Astrocyte of the spinal cord (primary cell): ENCODE measurements around the gene NR2F1.

ENCODE experiments used
- DNase-seq: peaks from one replicate; pipeline ENCODE4 v3.0.0; 2011; ENCODE audit warnings: low read depth, low spot score
- H3K4me3 ChIP-seq: 2 replicates; pipeline ENCODE4 v1.5.1; 2011; ENCODE audit warnings: low read depth, mild to moderate bottlenecking, low read length, moderate library complexity
- in situ Hi-C: cut with HindIII; loops from 2 replicates; pipeline ENCODE4 v1.10.0; 2017; ENCODE audit warnings: low sequenced_read_pairs
- TF ChIP-seq, protein P1 (sequence below): IDR thresholded peaks from 2 replicates; pipeline ENCODE4 v1.5.1; 2012; ENCODE audit warnings: low read depth, mild to moderate bottlenecking, low read length, inconsistent platforms

Gene NR2F1

GRCh38 chr5:93611976-93612854 is 29.2 kb downstream of the NR2F1 start:
- peak overlapping the region; percentile 23 for H3K4me3 ChIP-seq

GRCh38 chr5:93612855-93613243 is 29.8 kb downstream of the NR2F1 start:
- in situ Hi-C loops, result no loop called here
- peak; percentile 38 for DNase-seq
- TF ChIP-seq, protein P1, sequence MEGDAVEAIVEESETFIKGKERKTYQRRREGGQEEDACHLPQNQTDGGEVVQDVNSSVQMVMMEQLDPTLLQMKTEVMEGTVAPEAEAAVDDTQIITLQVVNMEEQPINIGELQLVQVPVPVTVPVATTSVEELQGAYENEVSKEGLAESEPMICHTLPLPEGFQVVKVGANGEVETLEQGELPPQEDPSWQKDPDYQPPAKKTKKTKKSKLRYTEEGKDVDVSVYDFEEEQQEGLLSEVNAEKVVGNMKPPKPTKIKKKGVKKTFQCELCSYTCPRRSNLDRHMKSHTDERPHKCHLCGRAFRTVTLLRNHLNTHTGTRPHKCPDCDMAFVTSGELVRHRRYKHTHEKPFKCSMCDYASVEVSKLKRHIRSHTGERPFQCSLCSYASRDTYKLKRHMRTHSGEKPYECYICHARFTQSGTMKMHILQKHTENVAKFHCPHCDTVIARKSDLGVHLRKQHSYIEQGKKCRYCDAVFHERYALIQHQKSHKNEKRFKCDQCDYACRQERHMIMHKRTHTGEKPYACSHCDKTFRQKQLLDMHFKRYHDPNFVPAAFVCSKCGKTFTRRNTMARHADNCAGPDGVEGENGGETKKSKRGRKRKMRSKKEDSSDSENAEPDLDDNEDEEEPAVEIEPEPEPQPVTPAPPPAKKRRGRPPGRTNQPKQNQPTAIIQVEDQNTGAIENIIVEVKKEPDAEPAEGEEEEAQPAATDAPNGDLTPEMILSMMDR, result no peak
- no peak overlapping the region for H3K4me3 ChIP-seq

More at GRCh38 chr5:93611976-93612854, 29.2 kb downstream of the NR2F1 start:
- TF ChIP-seq, protein P1, result no peak
- in situ Hi-C loops, result no loop called here
- DNase-seq, result peak; percentile 63

- TF ChIP-seq, protein P1, result no peak
- no peak for DNase-seq
- in situ Hi-C loops, result no loop called here
- no peak overlapping the region for H3K4me3 ChIP-seq
Observed at GRCh38 chr5:93616538-93617174, 33.6 kb downstream of the NR2F1 start.

DNA sequence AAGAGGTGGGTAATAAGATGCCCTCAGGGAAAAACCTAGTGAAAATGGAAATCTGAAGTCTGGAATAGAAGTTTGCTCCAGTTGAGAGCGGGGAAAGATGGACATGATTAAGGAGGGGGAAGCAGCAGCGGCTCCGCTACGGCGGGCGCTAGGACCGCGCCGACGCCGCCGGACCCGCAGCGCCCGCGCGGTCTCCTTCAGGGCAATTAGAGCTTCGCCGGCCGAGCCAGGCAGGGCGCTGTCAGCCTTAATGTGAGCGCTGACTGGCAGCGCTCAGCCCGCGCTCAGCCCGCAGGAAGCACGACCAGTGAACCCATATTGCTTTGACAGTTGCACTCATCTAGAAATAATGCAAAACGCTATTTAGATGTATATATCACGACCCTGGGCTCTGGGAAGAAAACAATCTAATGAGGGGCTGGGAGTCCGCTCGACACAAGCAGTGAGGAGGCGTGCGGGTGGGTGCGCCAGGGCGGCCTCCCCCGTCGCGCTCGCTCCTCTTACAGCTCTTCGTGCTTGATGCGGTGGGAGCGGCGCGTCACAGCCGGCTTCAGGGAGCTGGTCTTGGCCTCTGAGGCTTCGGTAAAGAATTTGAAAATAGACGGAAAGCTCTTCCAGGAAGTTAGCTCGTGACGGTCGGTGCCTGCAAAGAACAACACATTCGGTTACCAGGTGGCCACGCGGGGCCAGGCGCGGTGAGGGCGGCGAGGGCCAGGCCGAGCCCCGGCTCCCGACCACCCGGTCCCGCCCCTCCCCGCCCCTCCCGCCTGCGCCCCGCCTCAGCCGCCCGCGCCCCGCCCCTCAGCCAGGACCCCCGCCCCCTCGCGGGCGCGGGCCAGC is 37.7 kb downstream of the NR2F1 start:
- TF ChIP-seq, protein P1, result no peak
- peak; percentile 76 for DNase-seq
- in situ Hi-C loops, result no loop called here
- H3K4me3 ChIP-seq, result peak overlapping the region; percentile 62

DNA sequence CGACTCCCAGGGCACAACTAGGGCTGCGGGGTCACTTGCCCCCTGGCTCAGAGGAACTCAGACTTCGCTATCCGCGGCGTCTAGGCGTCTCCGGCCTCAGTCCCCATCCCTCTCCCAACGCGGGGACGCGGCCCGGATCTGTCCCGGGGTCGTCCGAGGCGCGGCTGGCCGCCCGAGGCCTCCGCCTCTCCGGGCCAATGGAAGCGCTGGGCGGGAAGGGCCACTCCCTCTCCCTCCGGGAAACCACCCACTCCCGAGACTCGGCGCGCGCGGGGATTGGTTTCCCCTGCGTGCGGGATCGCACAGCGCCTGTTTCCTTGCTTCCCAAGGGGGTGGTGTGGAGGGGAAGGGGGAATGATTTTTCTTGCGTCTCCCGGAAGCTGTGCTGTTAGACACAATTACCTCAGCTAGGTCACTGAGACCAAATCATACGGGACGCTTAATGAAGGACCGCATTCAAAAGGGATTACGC is 38.3 kb downstream of the NR2F1 start:
- peak overlapping the region; percentile 62 for H3K4me3 ChIP-seq
- TF ChIP-seq, protein P1, result no peak
- in situ Hi-C loops, result no loop called here
- DNase-seq, result peak; percentile 88

DNA sequence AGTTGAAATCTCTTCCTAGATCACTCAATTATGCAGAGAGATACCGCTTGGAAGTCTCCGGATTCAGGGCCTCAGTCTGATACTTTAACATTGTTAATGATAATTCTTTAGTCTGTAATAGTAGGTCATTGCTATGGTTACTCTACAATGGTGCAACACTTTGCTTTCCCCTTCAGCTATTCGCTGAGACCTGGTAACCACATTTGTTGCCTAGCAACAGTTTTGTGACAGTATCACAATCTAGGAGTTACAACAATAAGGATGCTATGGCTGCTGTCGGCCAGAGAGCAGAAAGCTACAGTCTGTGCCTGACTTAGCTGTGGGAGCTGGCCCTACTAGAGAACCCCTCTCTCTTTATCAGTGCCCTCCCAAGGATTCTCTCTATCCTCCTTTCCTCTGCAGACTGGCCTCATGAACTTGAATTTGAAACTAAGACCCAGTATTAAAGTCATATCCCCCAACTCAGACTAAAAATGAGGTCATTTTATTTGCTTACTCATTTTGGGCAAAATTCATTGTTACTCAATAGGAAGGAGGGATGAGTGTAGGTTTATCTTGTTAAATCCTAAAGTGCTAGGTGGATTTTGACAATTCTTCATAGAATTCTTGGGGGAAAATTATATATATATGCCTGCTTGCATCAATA is 39.3 kb downstream of the NR2F1 start:
- no peak overlapping the region for H3K4me3 ChIP-seq

More for the DNA sequence above, 39.3 kb downstream of the NR2F1 start:
- DNase-seq, result peak; percentile 73
- in situ Hi-C loops, result no loop called here
- TF ChIP-seq, protein P1, result no peak
